Left renal cortex interstitium (tissue), 4 donors: Measurements from ENCODE around the gene BARHL1. TPM values are rescaled to one million over a fixed set of nuclear protein-coding genes. Genes with fewer than 3 reads are reported as not detected.

ENCODE experiments used
- DNase-seq, 4 donors: peaks; one replicate each; pipeline ENCODE4 v3.0.0-alpha.2; 2013; ENCODE audit warnings: low read depth in 4 of 4, low spot score in 2 of 4, missing footprints in 1 of 4
- polyA plus RNA-seq, 4 donors: library from polyadenylated mRNA; unstranded; fragments of 120-200 nt; gene quantifications; one replicate each; pipeline ENCODE4 v1.2.1, GENCODE V29; 2013; ENCODE audit not compliant: insufficient read length in 4 of 4

BARHL1 gene
- polyA plus RNA-seq, 4 donors = not detected

GRCh38 chr9:132585954-132586829 is 3.8 kb downstream of the BARHL1 start:
- DNase-seq = no peak

- no peak for DNase-seq
Observed at GRCh38 chr9:132586830-132587591, 4.6 kb downstream of the BARHL1 start.

- DNase-seq = no peak
Observed at GRCh38 chr9:132587592-132587955, 5.2 kb downstream of the BARHL1 start.

- no peak for DNase-seq
Observed at GRCh38 chr9:132588098-132588497, 5.7 kb downstream of the BARHL1 start.

- no peak for DNase-seq
Observed at GRCh38 chr9:132588501-132589147, 6.2 kb downstream of the BARHL1 start.

GRCh38 chr9:132589148-132590036 is 7.0 kb downstream of the BARHL1 start:
- DNase-seq = no peak

- no peak for DNase-seq
Observed at GRCh38 chr9:132590037-132590317, 7.6 kb downstream of the BARHL1 start.

GRCh38 chr9:132590318-132591182 is 8.1 kb downstream of the BARHL1 start:
- DNase-seq = no peak

- DNase-seq = no peak
Observed at GRCh38 chr9:132591244-132591643, 8.8 kb downstream of the BARHL1 start.

GRCh38 chr9:132591751-132592314 is 9.4 kb downstream of the BARHL1 start:
- no peak for DNase-seq

GRCh38 chr9:132592451-132592850 is 10.0 kb downstream of the BARHL1 start:
- no peak for DNase-seq

- no peak for DNase-seq
Observed at GRCh38 chr9:132594412-132594811, 12.0 kb downstream of the BARHL1 start.

GRCh38 chr9:132595319-132595718 is 12.9 kb downstream of the BARHL1 start:
- no peak for DNase-seq

- DNase-seq = no peak
Observed at GRCh38 chr9:132596200-132596599, 13.8 kb downstream of the BARHL1 start.

GRCh38 chr9:132597073-132597775 is 14.8 kb downstream of the BARHL1 start:
- no peak for DNase-seq

- DNase-seq = no peak
Observed at GRCh38 chr9:132600326-132600984, 18.0 kb downstream of the BARHL1 start.

- DNase-seq = no peak
Observed at GRCh38 chr9:132602207-132602606, 19.8 kb downstream of the BARHL1 start.

GRCh38 chr9:132605387-132605786 is 23.0 kb downstream of the BARHL1 start:
- DNase-seq = no peak
